GM18517 (cell line): ENCODE measurements around the gene SEC16A.

Experiments used
- ATAC-seq: cut with Tn5 transposase; IDR thresholded peaks from one replicate; pipeline ENCODE4 v1.9.1; 2021; ENCODE audit warnings: mild to moderate bottlenecking, moderate library complexity; ENCODE audit not compliant: unreplicated experiment

The SEC16A gene

DNA sequence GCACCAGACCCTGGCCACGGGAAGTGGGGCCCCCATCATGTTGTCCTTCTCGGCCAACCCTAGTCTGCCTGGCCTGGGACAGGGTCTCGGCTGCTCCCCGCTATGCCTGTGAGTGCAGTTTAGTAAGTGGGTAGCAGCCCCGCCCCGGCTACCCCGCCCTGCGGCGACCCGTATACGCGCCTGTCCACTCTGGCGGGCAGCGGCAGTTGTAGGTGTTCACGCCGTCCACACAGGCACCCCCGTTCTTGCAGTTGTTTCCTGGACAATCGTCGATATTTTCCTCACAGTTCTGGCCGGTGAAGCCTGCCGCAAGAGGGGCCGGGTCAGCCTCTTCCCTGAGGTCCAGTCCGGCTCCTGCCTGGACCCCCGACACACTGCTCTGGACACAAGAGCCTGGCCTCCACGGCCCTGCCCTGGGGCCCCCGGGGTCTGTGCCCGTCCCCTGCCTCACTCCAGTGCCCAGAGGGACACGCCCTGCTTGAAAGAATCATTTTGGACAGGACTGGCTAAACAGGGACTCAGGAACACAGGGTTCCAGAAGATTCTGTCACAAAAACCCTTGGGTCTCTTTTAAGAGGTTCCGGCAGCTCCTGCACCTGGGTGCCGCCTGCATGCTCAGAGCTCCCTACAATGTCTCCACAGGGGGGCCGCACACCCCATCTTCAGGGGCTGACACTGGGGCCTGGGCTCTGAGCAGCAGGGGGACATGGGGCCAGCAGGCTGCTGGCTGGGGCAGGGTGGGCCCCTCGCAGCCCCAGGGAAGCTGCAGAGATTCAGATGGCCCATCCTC is 36.6 kb upstream of the SEC16A start:
- no peak for ATAC-seq

DNA sequence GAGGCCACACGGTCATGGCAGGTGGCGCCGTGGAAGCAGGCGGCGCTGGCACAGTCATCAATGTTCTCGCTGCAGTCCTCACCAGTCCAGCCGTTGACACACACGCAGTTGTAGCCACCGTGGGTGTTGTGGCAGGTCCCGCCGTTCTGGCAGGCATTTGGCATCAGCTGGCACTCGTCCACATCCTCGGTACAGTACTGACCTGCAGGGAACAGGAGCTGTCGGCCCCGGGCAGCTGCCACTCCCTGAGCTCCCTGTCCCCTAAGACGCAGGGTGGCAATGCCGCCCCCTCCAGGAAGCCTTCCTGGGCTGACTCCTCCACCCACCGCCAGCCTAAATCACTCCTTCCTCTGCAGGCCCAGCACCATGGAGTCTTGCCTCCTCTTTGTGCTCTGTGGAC is 35.8 kb upstream of the SEC16A start:
- ATAC-seq, result no peak

- ATAC-seq, result no peak
These were observed 35.1 kb upstream of the SEC16A start for GRCh38 chr9:136517950-136518349.

GRCh38 chr9:136517012-136517743 is 34.3 kb upstream of the SEC16A start:
- ATAC-seq, result no peak

- no peak for ATAC-seq
These were observed 33.4 kb upstream of the SEC16A start for GRCh38 chr9:136516191-136516654.

DNA sequence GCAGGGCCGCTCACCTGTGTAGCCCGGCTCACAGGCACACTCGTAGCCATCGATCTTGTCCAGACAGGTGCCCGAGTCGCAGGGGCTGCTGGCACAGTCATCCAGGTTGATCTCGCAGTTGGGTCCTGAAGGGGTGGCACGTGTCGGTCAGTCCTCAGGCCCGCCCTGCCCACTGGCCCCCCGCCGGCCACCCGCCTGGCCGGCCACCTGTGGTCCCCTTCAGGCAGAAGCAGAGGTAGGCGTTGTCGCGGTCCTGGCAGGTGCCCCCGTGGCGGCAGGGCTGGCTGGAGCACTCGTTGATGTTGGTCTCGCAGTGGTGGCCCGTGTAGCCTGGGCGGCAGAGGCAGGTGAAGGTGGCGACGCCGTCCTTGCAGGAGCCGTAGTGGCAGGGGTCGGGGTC is 32.4 kb upstream of the SEC16A start:
- ATAC-seq, result no peak

DNA sequence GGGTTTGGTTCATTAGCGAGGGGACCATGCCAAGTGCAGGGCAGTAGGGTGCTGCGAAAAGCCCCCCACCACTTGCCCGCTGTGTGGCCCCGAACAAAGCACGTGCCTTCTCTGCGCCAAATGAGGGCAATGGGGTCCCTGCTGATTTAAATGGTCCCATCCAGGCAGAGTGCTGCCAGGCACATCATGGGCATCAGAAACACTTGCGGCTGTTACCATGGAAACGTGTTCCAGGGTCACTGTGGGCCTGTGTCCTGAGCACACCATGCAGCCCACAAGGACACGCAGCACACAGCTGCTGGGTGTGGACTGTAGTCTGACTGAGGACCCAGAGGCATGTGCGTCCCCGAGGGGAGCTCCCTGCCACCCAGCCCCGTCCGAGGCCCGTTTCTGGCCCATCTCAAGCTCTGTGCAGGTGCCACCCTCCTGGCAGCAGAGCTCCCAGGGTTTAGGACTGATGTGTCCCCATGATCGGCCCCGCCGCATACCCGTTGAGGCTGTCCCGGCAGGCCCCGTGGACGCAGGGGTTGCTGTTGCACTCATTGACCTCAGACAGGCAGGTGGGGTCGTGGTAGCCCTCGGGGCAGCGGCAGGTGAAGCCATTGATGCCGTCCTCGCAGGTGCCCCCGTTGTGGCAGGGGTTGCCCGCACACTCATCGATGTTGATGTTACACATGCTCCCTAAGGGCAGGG is 31.3 kb upstream of the SEC16A start:
- ATAC-seq, result no peak

- no peak for ATAC-seq
These were observed 30.4 kb upstream of the SEC16A start for GRCh38 chr9:136513191-136513590.

DNA sequence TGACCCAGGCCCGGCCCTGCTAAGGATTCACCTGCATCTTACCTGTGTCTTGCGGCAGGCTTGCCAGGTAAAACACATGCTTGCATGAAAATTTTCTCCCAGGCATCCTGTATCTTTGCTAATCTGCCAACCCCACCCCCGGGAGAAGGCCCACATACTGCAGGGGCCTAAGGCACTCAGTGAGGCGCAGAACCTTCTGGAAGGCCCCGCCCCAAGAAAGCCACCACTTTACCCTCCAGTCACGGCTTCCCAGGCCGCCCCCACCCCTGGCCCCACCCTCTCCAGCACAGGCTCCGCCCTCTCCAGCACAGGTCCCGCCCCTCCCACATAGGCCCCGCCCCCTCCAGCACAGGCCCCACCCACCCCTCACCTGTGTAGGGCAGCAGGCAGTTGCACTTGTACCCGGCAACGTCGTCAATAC is 29.8 kb upstream of the SEC16A start:
- no peak for ATAC-seq

GRCh38 chr9:136511670-136512592 is 29.1 kb upstream of the SEC16A start:
- no peak for ATAC-seq

DNA sequence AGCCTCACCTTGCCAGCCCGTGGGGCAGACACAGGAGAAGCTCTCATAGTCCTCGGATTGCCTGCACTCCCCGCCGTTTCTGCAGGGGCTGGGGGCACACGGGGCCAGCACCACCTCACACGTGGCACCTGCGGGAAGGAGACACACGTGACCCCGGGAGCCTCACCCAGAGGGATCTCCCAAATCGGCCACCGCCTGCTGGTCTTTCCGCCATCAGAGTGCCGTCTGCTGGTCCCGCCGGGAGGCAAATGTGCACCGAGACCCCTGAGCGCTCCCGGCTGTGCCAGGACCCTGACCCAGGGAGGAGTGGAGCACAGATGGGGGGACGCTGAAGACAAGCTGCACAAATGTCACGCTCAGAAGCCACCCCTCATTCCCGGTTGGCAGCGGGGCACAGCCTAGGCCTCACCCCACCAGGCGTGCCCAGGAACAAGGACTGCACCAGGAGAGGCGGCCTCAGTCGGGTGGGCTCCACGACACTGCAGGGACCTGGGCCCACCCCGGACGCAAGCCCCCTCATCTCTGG is 28.4 kb upstream of the SEC16A start:
- ATAC-seq, result no peak

DNA sequence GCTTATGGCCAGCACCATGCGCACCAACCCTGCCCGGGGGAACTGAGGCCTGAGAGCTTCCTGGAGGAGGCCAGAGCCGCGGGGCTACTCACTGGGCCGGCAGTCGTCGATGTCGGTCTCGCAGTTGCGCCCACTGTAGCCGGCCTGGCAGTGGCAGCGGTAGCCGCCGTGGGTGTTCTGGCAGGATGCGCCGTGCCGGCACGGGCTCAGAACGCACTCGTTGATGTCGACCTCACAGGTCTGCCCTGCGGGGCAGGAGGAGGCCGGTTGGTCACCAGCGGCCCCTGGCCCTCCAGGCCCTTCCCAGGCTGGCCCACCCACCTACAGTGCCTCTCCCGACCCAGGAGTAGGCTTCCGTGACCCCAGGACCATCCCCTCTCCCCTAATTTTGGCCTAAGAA is 27.7 kb upstream of the SEC16A start:
- no peak for ATAC-seq

DNA sequence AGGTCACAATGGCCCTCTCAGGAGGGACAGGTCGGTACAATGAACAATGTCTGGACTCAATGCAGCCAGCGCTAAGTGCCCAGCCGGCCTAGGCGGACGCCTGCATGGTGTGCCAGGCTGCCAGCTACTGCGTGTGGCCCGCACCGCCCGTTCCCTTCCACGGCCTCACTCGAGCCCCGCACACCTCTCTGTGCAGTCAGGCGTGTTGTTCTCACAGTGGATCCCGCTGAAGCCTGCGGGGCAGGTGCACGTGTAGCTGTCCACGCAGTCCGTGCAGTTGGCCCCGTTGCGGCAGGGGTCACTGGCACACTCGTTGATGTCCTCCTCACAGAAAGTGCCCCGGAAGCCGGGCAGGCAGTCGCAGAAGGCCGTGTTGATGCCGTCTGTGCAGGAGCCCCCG is 26.7 kb upstream of the SEC16A start:
- ATAC-seq, result no peak

GRCh38 chr9:136508729-136509500 is 26.1 kb upstream of the SEC16A start:
- ATAC-seq, result no peak

DNA sequence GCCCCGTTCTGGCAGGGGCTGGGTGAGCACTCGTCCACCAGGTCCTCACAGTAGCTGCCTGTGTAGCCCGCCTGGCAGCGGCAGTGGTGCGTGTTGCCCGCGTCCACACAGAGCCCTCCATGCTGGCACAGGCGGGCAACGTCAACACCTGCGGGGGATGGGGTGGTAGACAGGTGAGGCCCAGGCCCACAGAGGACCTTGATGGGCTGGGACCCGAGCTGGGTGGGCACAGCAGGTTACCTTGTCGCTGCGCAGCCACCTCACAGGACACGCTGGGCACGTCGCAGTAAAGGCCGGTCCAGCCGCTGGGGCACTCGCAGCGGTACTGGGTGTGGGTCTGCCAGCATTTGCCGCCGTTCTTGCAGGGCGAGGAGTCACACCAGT is 25.1 kb upstream of the SEC16A start:
- no peak for ATAC-seq

DNA sequence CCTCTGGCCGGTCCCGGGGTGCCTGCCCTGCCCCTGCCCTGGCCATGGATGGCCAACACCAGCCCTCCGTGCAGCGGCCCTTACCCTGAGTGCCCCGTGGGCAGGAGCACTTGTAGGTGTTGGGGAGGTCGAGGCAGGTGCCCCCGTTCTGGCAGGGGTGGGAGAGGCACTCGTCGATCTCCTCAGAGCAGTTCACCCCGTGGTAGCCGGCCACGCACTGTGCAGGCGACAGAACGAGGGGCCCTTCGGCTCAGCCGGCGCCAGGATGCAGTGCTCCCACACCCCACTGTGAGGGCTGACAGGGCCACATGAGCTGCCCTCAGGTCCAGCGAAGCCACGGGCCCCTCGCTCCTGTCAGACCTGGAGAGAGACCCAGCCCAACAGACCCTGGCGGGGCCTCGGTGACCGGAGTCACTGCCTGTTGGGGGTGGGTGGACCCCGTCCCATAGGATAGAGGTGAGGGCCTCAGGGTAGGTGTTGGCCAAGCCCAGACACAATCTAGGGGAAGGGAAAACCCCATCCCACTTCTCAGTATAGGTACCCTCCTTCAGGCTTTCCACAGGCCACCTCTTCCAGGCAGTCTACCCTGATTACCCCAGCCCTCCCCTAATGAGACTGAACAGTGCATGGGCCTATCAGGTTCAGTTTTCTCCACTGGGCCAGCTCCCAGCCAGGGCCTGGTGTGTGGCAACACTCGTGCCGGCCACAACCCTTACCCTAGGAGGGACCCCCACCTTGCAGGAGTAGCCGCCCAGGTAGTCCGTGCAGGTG is 24.6 kb upstream of the SEC16A start:
- no peak for ATAC-seq

GRCh38 chr9:136506425-136506824 is 23.6 kb upstream of the SEC16A start:
- ATAC-seq, result no peak

DNA sequence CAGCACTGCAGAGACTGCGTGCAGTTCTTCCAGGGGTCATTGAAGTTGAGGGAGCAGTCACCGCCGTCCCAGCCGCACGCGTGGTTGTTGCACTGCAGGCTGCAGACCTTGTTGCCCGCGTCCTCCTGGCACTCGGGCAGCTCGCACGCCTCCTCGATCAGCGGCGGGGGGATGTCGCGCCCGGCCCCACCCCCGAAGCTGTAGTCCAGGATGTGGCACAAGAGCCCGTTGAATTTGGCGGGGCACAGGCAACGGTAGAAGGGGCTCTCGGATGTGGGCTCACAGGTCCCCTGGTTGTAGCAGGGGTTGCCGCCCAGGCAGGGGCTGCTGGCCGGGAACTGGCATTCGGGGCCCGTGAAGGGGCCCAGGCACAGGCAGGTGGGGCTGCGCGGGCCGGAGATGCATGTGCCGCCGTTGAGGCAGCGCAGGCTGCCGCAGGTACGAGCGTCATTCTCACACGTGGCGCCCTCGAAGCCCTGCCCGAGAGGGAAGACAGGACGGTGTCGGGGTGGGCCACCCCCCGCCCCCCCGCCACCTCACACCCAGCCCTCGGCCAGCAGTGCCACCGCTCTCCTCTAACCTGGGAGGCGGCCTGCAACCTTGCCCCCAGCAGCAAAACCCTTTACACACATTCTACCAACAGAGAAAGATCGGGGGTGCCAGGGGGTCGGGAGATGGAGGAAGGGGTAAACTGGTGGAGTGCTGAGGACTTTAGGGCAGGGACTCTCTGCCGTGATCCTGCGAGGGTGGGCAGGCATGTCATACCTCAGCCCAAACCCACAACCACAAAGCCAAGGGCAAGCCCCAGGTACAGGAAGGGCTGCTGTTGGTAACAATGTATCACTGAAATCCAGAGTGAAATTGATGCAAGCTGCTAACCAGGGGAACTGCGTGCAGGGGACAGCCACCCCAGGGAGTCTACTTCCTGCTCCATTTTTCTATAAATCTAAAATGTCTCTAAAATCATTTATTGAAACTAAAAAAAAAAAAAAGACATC is 22.9 kb upstream of the SEC16A start:
- ATAC-seq, result no peak
